ENCODE measurements around the gene EFCC1.

GRCh38 chr3:129065016-129065719 is 64.1 kb downstream of the EFCC1 start:
- TF ChIP-seq, protein P1, sequence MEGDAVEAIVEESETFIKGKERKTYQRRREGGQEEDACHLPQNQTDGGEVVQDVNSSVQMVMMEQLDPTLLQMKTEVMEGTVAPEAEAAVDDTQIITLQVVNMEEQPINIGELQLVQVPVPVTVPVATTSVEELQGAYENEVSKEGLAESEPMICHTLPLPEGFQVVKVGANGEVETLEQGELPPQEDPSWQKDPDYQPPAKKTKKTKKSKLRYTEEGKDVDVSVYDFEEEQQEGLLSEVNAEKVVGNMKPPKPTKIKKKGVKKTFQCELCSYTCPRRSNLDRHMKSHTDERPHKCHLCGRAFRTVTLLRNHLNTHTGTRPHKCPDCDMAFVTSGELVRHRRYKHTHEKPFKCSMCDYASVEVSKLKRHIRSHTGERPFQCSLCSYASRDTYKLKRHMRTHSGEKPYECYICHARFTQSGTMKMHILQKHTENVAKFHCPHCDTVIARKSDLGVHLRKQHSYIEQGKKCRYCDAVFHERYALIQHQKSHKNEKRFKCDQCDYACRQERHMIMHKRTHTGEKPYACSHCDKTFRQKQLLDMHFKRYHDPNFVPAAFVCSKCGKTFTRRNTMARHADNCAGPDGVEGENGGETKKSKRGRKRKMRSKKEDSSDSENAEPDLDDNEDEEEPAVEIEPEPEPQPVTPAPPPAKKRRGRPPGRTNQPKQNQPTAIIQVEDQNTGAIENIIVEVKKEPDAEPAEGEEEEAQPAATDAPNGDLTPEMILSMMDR (conservative IDR thresholded peaks at IDR 0.05 in 1 of 2, IDR thresholded peaks at IDR 0.05 in 1 of 2; ENCODE audit: extremely low read depth in 1 of 2, insufficient read depth in 1 of 2, low read depth in 1 of 2, low read length in 2 of 2) = no peak
- no peak for TF ChIP-seq EZH2 (IDR thresholded peaks at IDR 0.05; ENCODE audit: borderline replicate concordance, low read length)

Measured in mammary epithelial cell (primary cell).